ENCODE data around the gene ATP6V1G2. TPM values are rescaled to one million over a fixed set of nuclear protein-coding genes. Genes with fewer than 3 reads are reported as not detected.

ATP6V1G2 gene
- total RNA-seq, 1 experiment from 2014 or later, result 0.98 TPM

GRCh38 chr6:31577579-31577966 lies 31.2 kb upstream of the ATP6V1G2 start:
- Histone ChIP-seq H3K9me3 (ENCODE audit: control insufficient read depth, insufficient read depth, low read depth, low read length) (no peaks in the 10 kb centered on the region), H3K36me3 (ENCODE audit: control insufficient read depth, insufficient read depth, low read length) (no peaks in the 10 kb centered on the region), H3K4me3 (ENCODE audit: low read depth in 2 of 2, low read length in 2 of 2) (no peak overlapping the region), H3K27me3 (ENCODE audit: control insufficient read depth, insufficient read depth, low read length) (no peaks in the 10 kb centered on the region), H3K27ac (ENCODE audit: low read length) (peak overlapping the region; percentile 78), H3K4me1 (ENCODE audit: control insufficient read depth, insufficient read depth, low read length) (peaks cover 22% of the 10 kb centered on the region)
- intact Hi-C loops (cut with micrococcal nuclease; ENCODE audit: unreplicated experiment), result no loop called here
- ATAC-seq (no peak), DNase-seq (ENCODE audit: low read depth, low spot score) (no peak)
- BruUV-seq (replicated peaks), result no TSS peak
- in situ Hi-C loops (cut with HindIII; ENCODE audit: low pct_unique_long_range_greater_than_20kb, low sequenced_read_pairs), result no loop called here
- CTCF ChIA-PET, result interaction anchor here (0.6 kb wide), 1 partner anchor 80 kb away, joined by 6 read pairs; the partner anchor contains the start of gene MICB
- POLR2A ChIA-PET, result interaction anchor here (0.6 to 1.0 kb wide), 2 partner anchors 160 to 313 kb away, joined by 3 to 5 read pairs; no protein-coding TSS in a partner anchor
- no peak for TF ChIP-seq TCF7L2 (IDR thresholded peaks at IDR 0.05; ENCODE audit: low read depth, low read length)
- TF ChIP-seq REST (IDR thresholded peaks at IDR 0.05; ENCODE audit: insufficient read depth in 1 of 2, low read depth in 2 of 2, low read length in 1 of 2), result no peak
- no peak for TF ChIP-seq CTCF (IDR thresholded peaks at IDR 0.05)
- no peak for TF ChIP-seq SIN3A (IDR thresholded peaks at IDR 0.05; ENCODE audit: borderline replicate concordance, insufficient read depth, low read depth, low read length)
- TF ChIP-seq POLR2AphosphoS5 (IDR thresholded peaks at IDR 0.05; ENCODE audit: low read depth, low read length), result no peak

GRCh38 chr6:31576897-31577578 lies 30.6 kb upstream of the ATP6V1G2 start:
- ChIA-PET POLR2A (interaction anchor here (0.6 to 1.0 kb wide), 2 partner anchors 161 to 314 kb away, joined by 3 to 5 read pairs; no protein-coding TSS in a partner anchor), CTCF (interaction anchor here (0.9 to 1.2 kb wide), 2 partner anchors 19 to 22 kb away, joined by 3 to 4 read pairs; no protein-coding TSS in a partner anchor)
- ATAC-seq, result no peak
- Histone ChIP-seq H3K4me3 (ENCODE audit: low read depth in 2 of 2, low read length in 2 of 2) (no peak overlapping the region), H3K36me3 (ENCODE audit: control insufficient read depth, insufficient read depth, low read length) (no peaks in the 10 kb centered on the region), H3K27ac (ENCODE audit: low read length) (peak overlapping the region; percentile 78; the same call in 1 of the 2 replicates), H3K4me1 (ENCODE audit: control insufficient read depth, insufficient read depth, low read length) (peaks cover 19% of the 10 kb centered on the region), H3K27me3 (ENCODE audit: control insufficient read depth, insufficient read depth, low read length) (no peaks in the 10 kb centered on the region), H3K9me3 (ENCODE audit: control insufficient read depth, insufficient read depth, low read depth, low read length) (no peaks in the 10 kb centered on the region)
- intact Hi-C loops (cut with micrococcal nuclease; ENCODE audit: unreplicated experiment), result no loop called here
- in situ Hi-C loops (cut with HindIII; ENCODE audit: low pct_unique_long_range_greater_than_20kb, low sequenced_read_pairs), result no loop called here
- no peak for DNase-seq (ENCODE audit: low read depth, low spot score)
- TF ChIP-seq REST (IDR thresholded peaks at IDR 0.05; ENCODE audit: insufficient read depth in 1 of 2, low read depth in 2 of 2, low read length in 1 of 2) (no peak), CTCF (IDR thresholded peaks at IDR 0.05) (no peak), POLR2AphosphoS5 (IDR thresholded peaks at IDR 0.05; ENCODE audit: low read depth, low read length) (no peak), SIN3A (IDR thresholded peaks at IDR 0.05; ENCODE audit: borderline replicate concordance, insufficient read depth, low read depth, low read length) (no peak), TCF7L2 (IDR thresholded peaks at IDR 0.05; ENCODE audit: low read depth, low read length) (no peak)
- no TSS peak for BruUV-seq (replicated peaks)

Measured in Panc1 (cell line).